UCSD-AML1 (cell line): ENCODE results near the gene CDK4.
A peak's percentile ranks its signal among the peaks of the same experiment; 100 is the strongest.

Experiments
- DNase-seq: peaks from one replicate; lab custom pipeline; 2025; ENCODE audit not compliant: unreplicated experiment; lab: John Stamatoyannopoulos, UW

The CDK4 gene

GRCh38 chr12:57740656-57741412 is 11.3 kb downstream of the CDK4 start:
- peak; percentile 84 for DNase-seq

DNA sequence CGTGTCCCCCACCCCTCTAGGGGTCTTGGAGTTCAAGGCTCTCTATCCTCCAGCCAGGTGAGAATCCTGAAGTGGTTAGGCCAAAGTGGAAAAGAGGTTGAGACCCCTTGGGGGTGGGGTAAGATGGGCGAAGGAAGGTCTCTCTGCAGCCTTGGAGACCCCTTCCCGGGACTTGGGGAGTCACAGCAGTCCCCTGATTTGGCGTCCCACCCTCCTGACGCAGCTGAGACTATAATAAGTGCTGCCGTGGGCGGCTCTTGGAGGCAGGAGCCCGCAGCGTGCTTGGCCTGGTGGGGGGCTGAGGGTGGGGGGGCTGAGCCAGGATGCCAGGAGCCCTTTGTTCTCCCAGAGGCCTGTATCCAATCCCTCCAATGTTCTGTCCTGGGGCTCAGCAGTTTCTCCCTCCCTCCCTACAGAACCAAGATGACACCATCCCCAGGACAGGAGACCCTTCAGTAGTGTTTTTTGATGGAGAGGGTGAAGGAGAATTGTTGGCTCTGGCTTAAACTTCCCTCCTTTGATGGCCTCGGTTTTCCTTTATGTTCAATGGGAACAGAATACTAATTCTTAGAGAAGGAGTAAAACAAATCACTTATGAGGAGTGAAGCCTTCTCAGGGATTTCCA is 12.1 kb downstream of the CDK4 start:
- DNase-seq: no peak

DNA sequence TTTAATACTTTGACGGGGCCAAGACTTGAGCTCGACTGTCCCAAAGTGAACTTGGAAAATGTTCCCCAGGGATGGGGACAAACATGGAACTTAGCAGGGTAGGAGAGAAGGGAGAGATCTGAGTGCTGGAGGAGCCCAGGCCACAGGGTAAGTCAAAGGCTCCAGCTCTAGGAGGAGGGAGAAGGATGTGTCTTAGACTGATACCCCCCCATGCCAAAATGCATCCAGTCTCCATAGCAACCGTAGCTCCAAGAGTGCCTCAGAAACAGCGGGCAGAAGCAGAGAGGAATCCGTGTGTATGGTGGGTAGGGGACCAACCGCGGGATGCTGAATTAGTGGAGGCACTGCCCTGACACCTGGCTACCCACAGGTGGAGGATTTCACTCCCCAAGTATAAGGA is 12.7 kb downstream of the CDK4 start:
- DNase-seq: no peak

GRCh38 chr12:57738661-57739237 is 13.4 kb downstream of the CDK4 start, which contains the start of gene AGAP2:
Gene AGAP2 (minus strand): TSS chr12:57738742. CDS start chr12:57738246, 496 bp downstream.
- DNase-seq: no peak

- no peak for DNase-seq
Observed at GRCh38 chr12:57737467-57738460, 14.3 kb downstream of the CDK4 start.

DNA sequence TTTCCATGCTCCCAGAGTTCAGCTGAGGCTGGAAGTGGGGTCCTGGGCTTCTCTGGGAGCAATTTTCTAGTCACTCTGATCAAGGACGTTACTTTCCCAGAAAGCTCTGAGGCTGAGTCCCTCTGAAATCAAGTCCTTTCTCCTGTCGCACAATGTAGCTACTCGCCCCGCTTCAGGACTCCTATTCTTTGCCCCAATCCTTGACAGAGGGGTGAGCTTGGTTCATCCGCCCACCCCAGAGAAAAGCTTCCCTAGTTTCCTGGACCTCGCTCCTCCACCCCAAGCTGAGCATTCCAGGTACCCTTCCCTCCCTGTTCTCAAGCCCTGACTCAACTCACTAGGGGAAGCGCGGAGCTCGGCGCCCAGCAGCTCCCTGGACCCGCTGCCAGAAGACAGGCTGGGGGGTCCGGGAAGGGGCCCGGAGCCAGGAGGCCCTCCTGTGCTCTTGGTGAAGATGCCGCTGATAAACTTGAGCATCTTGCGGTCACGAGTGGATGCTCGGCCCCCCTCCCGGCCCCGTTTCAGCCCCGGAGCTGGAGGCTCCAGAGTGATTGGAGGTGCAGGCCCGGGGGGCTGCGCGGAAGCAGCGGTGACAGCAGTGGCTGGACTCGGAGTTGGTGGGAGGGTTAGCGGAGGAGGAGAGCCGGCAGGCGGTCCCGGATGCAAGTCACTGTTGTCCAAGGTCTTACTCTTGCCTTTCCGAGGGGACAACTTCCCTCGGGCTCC is 15.2 kb downstream of the CDK4 start:
- DNase-seq: no peak

DNA sequence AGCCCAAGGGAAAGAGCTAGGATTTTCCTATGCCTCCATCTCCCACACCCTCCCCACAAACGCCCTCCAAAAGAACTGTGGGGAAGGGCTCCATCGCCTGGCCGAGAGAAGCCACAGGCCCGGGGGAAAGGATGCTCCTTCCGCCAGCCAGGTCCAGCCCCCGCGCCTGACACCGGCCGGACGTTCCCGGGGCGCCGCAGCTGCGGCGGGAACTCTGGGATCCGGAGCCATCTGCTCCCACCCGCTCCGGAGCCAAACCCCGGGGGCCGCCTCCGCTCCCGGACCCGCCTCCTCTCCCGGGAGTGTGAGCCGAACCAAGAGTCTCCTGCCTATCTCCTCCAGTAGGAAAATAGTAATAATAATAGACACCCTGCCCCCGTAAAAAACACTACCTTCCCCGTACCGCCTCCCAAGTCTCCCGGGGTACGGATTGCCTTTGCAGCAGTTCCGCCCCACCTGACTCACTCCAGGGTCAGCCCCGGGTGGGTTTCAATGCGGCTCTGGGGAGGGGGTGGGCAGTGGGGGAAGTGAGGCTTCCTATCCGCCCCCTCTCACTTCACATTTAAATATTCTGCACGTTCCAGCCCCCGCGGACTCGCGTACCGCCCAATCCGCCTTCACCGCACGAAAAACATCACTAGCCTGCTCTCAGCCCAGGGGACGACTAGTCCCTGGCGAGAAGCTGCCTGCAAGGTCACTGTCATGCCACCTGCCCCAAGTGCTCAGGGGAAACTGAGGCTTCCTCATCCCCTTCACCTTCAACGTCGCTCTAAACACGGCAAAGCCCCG is 16.0 kb downstream of the CDK4 start:
- DNase-seq: no peak

DNA sequence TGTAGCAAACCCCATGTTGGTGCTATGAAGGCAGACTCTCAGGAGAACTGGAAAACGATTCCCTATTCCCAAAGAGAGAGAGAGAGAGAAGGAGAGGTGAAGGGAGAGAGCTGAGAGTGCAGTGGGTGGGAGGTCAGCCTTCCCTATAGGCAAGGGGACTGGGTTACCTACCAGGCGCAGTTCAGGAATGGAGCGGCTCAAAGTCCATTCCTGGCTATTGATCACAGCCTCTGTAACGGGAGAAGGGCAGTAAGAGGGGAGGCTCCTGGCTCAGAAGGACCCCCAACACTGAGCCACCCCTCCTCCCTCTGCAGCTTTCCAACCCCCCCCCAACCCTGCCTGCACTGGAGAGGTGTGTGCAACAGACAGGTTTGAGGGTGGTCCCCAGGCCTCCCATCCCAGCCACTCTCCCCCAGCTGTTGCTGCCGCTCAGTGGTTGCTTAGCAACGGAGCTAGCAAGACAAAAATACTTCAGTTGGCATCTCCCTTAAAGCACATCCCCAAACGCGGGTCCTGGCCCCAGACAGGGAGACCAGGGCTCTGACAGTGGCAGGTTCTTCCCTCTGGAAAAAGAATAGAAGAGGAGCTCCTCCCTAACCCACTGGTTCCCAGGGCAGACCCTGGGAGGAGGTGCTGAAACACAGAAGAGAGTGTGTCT is 16.8 kb downstream of the CDK4 start:
- no peak for DNase-seq

- no peak for DNase-seq
Observed at GRCh38 chr12:57734591-57734990, 17.5 kb downstream of the CDK4 start.

DNA sequence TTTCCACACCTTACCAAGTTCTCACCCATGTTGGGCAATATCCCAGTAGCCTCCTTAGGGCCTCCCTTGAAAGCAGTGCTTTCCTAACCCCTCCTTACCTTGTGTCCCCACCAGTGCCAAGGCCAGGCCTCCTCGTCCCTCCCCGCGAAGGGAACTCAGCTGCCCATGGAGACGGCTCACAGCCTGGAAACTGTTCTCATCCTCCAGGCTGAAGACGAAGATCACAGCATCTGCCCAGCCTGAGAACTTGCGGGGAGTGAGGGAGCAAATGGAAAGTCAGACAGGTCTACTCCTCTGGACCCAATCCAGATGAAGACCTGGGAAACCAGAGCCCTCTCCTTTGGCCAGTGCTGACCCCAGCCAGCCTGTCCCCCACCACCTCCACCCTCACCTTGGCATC is 18.2 kb downstream of the CDK4 start:
- no peak for DNase-seq

DNA sequence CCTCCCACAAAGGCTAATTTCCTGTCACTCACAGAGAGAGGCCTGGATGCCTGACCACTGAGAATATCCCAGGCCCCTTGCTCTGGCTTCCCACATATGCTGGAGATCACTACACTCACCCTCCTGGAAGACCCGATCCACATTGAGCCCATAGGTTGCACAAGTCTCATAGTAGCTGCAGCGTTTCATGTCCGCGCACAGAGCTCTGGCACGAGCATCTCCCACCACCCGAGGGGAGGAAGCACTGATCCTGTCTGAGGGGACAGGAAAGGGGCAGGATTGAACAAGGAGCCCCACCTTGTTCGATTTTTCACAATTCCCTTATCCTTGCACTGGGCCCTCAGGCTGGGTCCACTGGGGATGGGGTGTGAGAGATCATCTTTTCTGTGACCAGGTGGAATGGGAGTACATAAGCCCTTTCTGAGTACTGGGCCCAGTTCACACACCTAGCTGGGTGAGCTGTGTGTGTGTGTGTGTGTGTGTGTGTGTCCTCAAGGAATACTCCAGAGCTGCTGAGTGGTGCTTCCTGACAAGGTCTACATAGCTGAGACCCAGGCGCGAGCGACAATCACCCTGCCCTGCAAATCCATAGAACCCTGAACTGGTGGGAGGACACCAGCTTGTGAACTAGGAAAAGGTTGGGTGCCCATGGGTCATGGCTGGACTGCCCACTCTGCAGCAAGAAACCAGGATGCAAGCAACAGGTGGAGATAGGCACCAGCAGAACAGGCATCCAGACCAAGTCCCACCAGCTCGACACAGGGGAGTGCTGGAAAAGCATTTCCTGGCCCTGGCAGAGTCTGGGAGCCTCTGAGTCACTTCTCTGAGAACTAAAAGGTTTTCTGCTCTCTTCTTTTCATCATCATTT is 19.1 kb downstream of the CDK4 start:
- no peak for DNase-seq

DNA sequence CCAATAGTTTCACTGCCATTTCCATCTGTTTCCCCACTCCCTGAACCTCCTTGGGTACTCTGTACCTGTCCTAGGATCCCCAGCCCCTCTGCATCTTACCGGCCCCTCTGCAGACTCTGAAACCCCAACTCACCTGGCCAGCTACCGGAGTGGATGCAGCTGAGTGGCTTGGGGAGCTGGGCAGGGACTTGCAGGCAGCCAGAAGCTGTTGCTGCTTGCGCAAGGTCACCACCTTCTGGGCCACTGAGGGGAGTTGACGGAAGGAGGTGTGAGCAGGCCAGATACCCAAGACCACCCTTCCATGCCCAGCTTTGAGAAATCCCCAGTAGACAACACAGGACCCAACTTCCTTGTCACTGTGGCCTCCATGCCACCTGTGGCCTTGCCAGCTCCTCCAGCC is 19.8 kb downstream of the CDK4 start:
- no peak for DNase-seq

- no peak for DNase-seq
Observed at GRCh38 chr12:57731411-57732080, 20.6 kb downstream of the CDK4 start.

DNA sequence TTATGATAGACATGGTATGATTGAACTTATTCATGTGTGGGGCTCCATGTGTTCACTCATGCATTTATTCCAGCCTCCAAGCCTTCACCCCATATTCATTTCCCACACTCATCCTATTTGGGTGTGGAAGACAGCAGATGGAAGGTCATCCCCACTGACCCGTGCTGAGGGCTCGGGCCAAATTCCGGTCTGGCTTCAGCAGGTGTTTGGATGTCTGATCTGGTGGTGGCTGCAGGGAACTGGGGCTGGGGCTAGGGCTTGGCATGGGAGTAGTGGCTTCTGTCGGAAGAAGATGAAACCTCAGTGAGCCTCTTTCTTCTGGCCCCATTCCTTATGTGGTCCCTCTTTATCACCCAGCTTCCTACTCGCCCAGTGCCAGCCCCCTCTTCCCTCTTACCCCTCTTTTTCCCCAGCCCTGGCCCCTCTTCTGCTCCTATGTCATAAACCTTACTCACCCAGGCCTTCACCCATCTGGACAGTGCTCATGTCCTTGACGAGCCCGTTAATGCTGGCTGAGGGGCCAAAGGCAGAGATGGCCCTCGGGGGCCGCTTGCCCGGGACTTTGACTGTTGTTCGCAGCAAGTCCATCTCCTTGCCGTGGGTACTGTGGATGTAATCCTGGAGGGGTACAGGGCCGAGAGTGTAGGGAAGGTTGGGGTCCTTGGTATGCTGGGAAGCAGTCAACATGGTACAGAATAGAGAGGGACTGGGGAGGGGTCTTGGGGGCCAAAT is 21.6 kb downstream of the CDK4 start:
- no peak for DNase-seq

GRCh38 chr12:57729321-57729844 is 22.7 kb downstream of the CDK4 start:
- DNase-seq: no peak

DNA sequence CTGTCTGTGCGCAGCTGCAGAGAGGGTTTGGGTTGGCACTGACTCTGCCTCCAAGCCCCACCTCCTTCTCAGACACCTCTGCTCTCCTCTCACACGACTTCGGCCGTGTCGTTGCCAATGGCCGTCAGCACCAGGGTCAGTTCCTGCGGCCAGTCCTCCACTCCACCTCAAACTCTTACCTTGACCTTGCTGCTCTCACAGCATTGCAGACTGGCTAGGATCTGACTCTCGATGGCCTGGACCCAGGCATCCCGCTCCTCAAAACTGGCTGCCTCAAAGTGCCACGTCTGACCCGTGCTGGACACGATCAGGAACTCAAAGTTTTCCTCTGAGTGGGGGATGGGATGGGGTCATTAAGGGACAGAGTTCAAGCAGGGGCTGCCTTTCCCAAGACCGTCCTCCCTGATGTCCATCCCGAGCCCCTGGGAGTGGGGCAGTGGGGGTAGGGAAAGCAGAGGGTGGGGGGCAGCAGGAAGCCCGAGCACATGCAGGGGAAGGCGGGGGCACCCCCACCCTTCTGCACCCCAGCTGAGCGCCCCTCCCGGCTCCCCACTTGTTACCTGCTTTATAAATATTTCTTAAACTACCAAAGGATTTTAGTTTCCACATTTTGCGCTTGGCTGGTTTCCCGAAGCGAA is 24.2 kb downstream of the CDK4 start:
- DNase-seq: no peak
